Measurements from ENCODE around the gene MT3. TPM values are rescaled to one million over a fixed set of nuclear protein-coding genes. Genes with fewer than 3 reads are reported as not detected.

The MT3 gene
- total and polyA plus RNA-seq, 2 of the 13 experiments (the other 11 are each of a cell fraction or from before 2014, with no cell fraction given): not detected

DNA sequence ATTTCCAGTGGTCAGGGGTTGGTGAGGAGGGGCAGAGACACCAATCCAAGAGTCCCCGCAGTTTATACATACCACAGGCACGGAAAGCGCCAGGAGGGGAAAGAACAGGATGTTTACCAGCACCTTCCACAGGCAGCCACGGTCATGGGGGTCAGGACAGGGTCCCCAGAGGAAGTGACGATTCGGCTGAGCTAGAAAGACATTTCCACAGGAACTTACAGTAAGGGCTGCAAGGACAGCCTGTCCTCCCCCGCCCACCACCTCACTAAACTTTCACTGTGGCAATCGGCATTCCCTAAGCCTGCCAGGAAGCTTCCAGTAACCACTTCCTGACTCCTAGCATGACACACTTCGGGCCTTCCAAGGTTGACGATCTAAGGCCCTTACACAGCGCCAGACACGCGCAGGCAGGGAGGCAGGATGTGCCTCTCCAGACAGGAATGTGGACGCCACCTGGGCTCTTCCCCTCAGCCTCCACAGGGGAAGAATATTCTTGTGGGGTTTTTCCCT is 17.8 kb downstream of the MT3 start (continued):
- TF ChIP-seq, protein P1, sequence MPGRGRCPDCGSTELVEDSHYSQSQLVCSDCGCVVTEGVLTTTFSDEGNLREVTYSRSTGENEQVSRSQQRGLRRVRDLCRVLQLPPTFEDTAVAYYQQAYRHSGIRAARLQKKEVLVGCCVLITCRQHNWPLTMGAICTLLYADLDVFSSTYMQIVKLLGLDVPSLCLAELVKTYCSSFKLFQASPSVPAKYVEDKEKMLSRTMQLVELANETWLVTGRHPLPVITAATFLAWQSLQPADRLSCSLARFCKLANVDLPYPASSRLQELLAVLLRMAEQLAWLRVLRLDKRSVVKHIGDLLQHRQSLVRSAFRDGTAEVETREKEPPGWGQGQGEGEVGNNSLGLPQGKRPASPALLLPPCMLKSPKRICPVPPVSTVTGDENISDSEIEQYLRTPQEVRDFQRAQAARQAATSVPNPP (CRISPR knock-in tag; IDR thresholded peaks at IDR 0.05): no peak
- TF ChIP-seq, protein P2, sequence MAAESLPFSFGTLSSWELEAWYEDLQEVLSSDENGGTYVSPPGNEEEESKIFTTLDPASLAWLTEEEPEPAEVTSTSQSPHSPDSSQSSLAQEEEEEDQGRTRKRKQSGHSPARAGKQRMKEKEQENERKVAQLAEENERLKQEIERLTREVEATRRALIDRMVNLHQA (CRISPR knock-in tag; IDR thresholded peaks at IDR 0.05): no peak
- TF ChIP-seq, protein P3, sequence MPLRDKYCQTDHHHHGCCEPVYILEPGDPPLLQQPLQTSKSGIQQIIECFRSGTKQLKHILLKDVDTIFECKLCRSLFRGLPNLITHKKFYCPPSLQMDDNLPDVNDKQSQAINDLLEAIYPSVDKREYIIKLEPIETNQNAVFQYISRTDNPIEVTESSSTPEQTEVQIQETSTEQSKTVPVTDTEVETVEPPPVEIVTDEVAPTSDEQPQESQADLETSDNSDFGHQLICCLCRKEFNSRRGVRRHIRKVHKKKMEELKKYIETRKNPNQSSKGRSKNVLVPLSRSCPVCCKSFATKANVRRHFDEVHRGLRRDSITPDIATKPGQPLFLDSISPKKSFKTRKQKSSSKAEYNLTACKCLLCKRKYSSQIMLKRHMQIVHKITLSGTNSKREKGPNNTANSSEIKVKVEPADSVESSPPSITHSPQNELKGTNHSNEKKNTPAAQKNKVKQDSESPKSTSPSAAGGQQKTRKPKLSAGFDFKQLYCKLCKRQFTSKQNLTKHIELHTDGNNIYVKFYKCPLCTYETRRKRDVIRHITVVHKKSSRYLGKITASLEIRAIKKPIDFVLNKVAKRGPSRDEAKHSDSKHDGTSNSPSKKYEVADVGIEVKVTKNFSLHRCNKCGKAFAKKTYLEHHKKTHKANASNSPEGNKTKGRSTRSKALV (CRISPR knock-in tag; IDR thresholded peaks at IDR 0.05): no peak
- no peak for TF ChIP-seq NFE2L2 (IDR thresholded peaks at IDR 0.05; ENCODE audit: low read length)
- TF ChIP-seq ZNF33A (CRISPR knock-in tag; IDR thresholded peaks at IDR 0.05; ENCODE audit: borderline replicate concordance): no peak
- peak; percentile 92 for TF ChIP-seq ZNF883 (CRISPR knock-in tag; IDR thresholded peaks at IDR 0.05; ENCODE audit: not compliant biosample characterization)
- no peak for TF ChIP-seq HDAC6 (IDR thresholded peaks at IDR 0.05; ENCODE audit: low read depth, low read length)
- no peak for TF ChIP-seq TCF7L2 (IDR thresholded peaks at IDR 0.05; ENCODE audit: low read depth, low read length)
- TF ChIP-seq ZNF460 (CRISPR knock-in tag; IDR thresholded peaks at IDR 0.05; ENCODE audit: borderline replicate concordance): no peak
- TF ChIP-seq DNMT3B (CRISPR knock-in tag; conservative IDR thresholded peaks at IDR 0.05): no peak; the same call in 1 of the 2 replicates
- TF ChIP-seq, protein P4, sequence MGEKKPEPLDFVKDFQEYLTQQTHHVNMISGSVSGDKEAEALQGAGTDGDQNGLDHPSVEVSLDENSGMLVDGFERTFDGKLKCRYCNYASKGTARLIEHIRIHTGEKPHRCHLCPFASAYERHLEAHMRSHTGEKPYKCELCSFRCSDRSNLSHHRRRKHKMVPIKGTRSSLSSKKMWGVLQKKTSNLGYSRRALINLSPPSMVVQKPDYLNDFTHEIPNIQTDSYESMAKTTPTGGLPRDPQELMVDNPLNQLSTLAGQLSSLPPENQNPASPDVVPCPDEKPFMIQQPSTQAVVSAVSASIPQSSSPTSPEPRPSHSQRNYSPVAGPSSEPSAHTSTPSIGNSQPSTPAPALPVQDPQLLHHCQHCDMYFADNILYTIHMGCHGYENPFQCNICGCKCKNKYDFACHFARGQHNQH (CRISPR knock-in tag; IDR thresholded peaks at IDR 0.05): peak; percentile 95
- peak; percentile 65 for TF ChIP-seq ZNF781 (CRISPR knock-in tag; IDR thresholded peaks at IDR 0.05; ENCODE audit: borderline replicate concordance, not compliant biosample characterization)
- no peak for TF ChIP-seq RORA (CRISPR knock-in tag; IDR thresholded peaks at IDR 0.05)
- TF ChIP-seq ZNF564 (CRISPR knock-in tag; IDR thresholded peaks at IDR 0.05): peak; percentile 77; the same call in 1 of the 2 replicates
- TF ChIP-seq, protein P5, sequence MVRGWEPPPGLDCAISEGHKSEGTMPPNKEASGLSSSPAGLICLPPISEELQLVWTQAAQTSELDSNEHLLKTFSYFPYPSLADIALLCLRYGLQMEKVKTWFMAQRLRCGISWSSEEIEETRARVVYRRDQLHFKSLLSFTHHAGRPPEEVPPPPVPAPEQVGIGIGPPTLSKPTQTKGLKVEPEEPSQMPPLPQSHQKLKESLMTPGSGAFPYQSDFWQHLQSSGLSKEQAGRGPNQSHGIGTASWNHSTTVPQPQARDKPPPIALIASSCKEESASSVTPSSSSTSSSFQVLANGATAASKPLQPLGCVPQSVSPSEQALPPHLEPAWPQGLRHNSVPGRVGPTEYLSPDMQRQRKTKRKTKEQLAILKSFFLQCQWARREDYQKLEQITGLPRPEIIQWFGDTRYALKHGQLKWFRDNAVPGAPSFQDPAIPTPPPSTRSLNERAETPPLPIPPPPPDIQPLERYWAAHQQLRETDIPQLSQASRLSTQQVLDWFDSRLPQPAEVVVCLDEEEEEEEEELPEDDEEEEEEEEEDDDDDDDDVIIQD (CRISPR knock-in tag; IDR thresholded peaks at IDR 0.05; ENCODE audit: low read depth): peak; percentile 65; the same call in 1 of the 2 replicates
- TF ChIP-seq PRMT3 (CRISPR knock-in tag; IDR thresholded peaks at IDR 0.05; ENCODE audit: borderline replicate concordance, low read depth): no peak
- peak; percentile 41; the same call in 1 of the 2 replicates for TF ChIP-seq ZNF605 (CRISPR knock-in tag; IDR thresholded peaks at IDR 0.05)
- no peak for TF ChIP-seq XRCC5 (optimal IDR thresholded peaks at IDR 0.05; ENCODE audit: low read length)
- peak; percentile 68 for TF ChIP-seq MEIS2 (CRISPR knock-in tag; IDR thresholded peaks at IDR 0.05)
- TF ChIP-seq ZFP41 (CRISPR knock-in tag; IDR thresholded peaks at IDR 0.05; ENCODE audit: borderline replicate concordance): no peak
- TF ChIP-seq THYN1 (CRISPR knock-in tag; IDR thresholded peaks at IDR 0.05; ENCODE audit: borderline replicate concordance, low read depth): peak; percentile 59; the same call in 1 of the 2 replicates
- TF ChIP-seq SAFB2 (CRISPR knock-in tag; IDR thresholded peaks at IDR 0.05; ENCODE audit: borderline replicate concordance, low read depth): no peak
- TF ChIP-seq ZKSCAN1 (IDR thresholded peaks at IDR 0.05; ENCODE audit: low read length): no peak
- no peak for TF ChIP-seq ELF4 (CRISPR knock-in tag; IDR thresholded peaks at IDR 0.05; ENCODE audit: borderline replicate concordance)
- no peak for TF ChIP-seq ZNF10 (CRISPR knock-in tag; IDR thresholded peaks at IDR 0.05; ENCODE audit: borderline replicate concordance, low read depth)

All from HepG2 (cell line).